Liver (tissue), 9 donors: ENCODE data around the gene CLEC17A. TPM values are rescaled to one million over a fixed set of nuclear protein-coding genes. Genes with fewer than 3 reads are reported as not detected.
A peak's percentile ranks its signal among the peaks of the same experiment; 100 is the strongest.

Experiments
- DNase-seq: peaks from one replicate; pipeline ENCODE4 v3.0.0-alpha.2; 2017; ENCODE audit warnings: low spot score
- H3K27ac ChIP-seq, 2 donors: one replicate each; pipeline ENCODE4 v1.7.0; 2013; ENCODE audit warnings: inconsistent platforms in 2 of 2, low read length in 2 of 2, control low read depth in 1 of 2, low read depth in 1 of 2, mild to moderate bottlenecking in 1 of 2
- H3K27me3 ChIP-seq, 4 donors: one replicate each; pipeline versions ENCODE4 v1.6.1 to v1.7.0; 2013; ENCODE audit warnings: low read length in 3 of 4, inconsistent platforms in 1 of 4, mild to moderate bottlenecking in 1 of 4, moderate library complexity in 1 of 4; ENCODE audit not compliant: control insufficient read depth in 4 of 4, insufficient read depth in 4 of 4
- H3K36me3 ChIP-seq, 4 donors: one replicate each; pipeline versions ENCODE4 v1.6.1 to v1.7.0; 2013; ENCODE audit warnings: low read length in 3 of 4, mild to moderate bottlenecking in 3 of 4, low read depth in 1 of 4, moderate library complexity in 1 of 4; ENCODE audit not compliant: control insufficient read depth in 4 of 4, insufficient read depth in 3 of 4
- H3K4me1 ChIP-seq, 4 donors: one replicate each; pipeline versions ENCODE4 v1.6.1 to v1.7.0; 2013; ENCODE audit warnings: low read length in 3 of 4, mild to moderate bottlenecking in 3 of 4, moderate library complexity in 1 of 4; ENCODE audit not compliant: control insufficient read depth in 4 of 4, insufficient read depth in 4 of 4
- H3K4me3 ChIP-seq, 3 donors: one replicate each; pipeline versions ENCODE4 v1.6.1 to v1.7.0; 2013; ENCODE audit warnings: low read length in 3 of 3, control low read depth in 1 of 3, low read depth in 1 of 3, mild to moderate bottlenecking in 1 of 3
- H3K9ac ChIP-seq, 2 donors: one replicate each; pipeline ENCODE4 v1.7.0; 2013; ENCODE audit warnings: low read length in 2 of 2, mild to moderate bottlenecking in 2 of 2, moderate library complexity in 2 of 2, control low read depth in 1 of 2, low read depth in 1 of 2
- H3K9me3 ChIP-seq, 4 donors: one replicate each; pipeline versions ENCODE4 v1.6.1 to v1.7.0; 2013; ENCODE audit warnings: low read length in 3 of 4; ENCODE audit not compliant: control insufficient read depth in 4 of 4
- CTCF ChIP-seq: fragments of 150-350 bp; IDR thresholded peaks from 2 replicates; pipeline ENCODE4 v1.5.1; 2017; ENCODE audit warnings: improper control_type of control experiment, low read depth, low read length; ENCODE audit not compliant: missing input control
- EGR1 ChIP-seq, 2 donors: IDR thresholded peaks; 2 replicates each; pipeline ENCODE4 v1.6.1; 2016 to 2018; ENCODE audit warnings: antibody characterized with exemption in 2 of 2, low read depth in 2 of 2
- FOXA1 ChIP-seq: IDR thresholded peaks from 2 replicates; pipeline ENCODE4 v1.6.1; 2016; ENCODE audit warnings: antibody characterized with exemption
- FOXA2 ChIP-seq: IDR thresholded peaks from 2 replicates; pipeline ENCODE4 v1.6.1; 2016; ENCODE audit warnings: antibody characterized with exemption
- GABPA ChIP-seq, 2 donors: IDR thresholded peaks in 1 of 2; conservative IDR thresholded peaks in 1 of 2; 2 replicates each; pipeline ENCODE4 v1.6.1; 2016; ENCODE audit warnings: antibody characterized with exemption in 2 of 2, mild to moderate bottlenecking in 1 of 2, moderate library complexity in 1 of 2
- HNF4A ChIP-seq, 2 donors: conservative IDR thresholded peaks; 2 replicates each; pipeline ENCODE4 v1.6.1; 2016; ENCODE audit warnings: antibody characterized with exemption in 2 of 2, mild to moderate bottlenecking in 2 of 2
- HNF4G ChIP-seq: IDR thresholded peaks from 2 replicates; pipeline ENCODE4 v1.6.1; 2016; ENCODE audit warnings: antibody characterized with exemption
- JUND ChIP-seq, 2 donors: IDR thresholded peaks; 2 replicates each; pipeline ENCODE4 v1.6.1; 2016; ENCODE audit warnings: antibody characterized with exemption in 2 of 2
- RAD21 ChIP-seq, 2 donors: IDR thresholded peaks; 2 replicates each; pipeline ENCODE4 v1.6.1; 2016; ENCODE audit warnings: antibody characterized with exemption in 2 of 2, mild to moderate bottlenecking in 2 of 2
- RXRA ChIP-seq, 2 donors: IDR thresholded peaks; 2 replicates each; pipeline ENCODE4 v1.6.1; 2017 to 2018; ENCODE audit warnings: antibody characterized with exemption in 2 of 2, mild to moderate bottlenecking in 1 of 2
- SP1 ChIP-seq: IDR thresholded peaks from 2 replicates; pipeline ENCODE4 v1.6.1; 2018; ENCODE audit warnings: antibody characterized with exemption, mild to moderate bottlenecking
- TAF1 ChIP-seq: conservative IDR thresholded peaks from 2 replicates; pipeline ENCODE4 v1.6.1; 2016; ENCODE audit warnings: antibody characterized with exemption, mild to moderate bottlenecking
- YY1 ChIP-seq: IDR thresholded peaks from 2 replicates; pipeline ENCODE4 v1.6.1; 2016; ENCODE audit warnings: antibody characterized with exemption, mild to moderate bottlenecking
- WGBS: extraction: QIAGEN DNeasy Blood & Tissue Kit; methylation state at CpG from one replicate; pipeline ENCODE4 v1.1.7; 2013; 5-methylcytosine and 5-hydroxymethylcytosine counted together
- polyA plus RNA-seq, 2 donors: library from polyadenylated mRNA; stranded (reverse) in 1 of 2; unstranded in 1 of 2; fragments of 200-250 nt in 1 of 2; fragments of >200 nt in 1 of 2; fragmentation: Nextera tagmentation in 1 of 2; extraction: Ambion mirVana in 1 of 2; gene quantifications; one replicate each; pipeline versions ENCODE4 v1.2.1 to v1.2.3, GENCODE V29; 2013 to 2015
- total RNA-seq, 2 donors: library from RNA; depleted of rRNA; stranded (reverse); fragments of >200 nt; gene quantifications; one replicate each; pipeline ENCODE4 v1.2.3, GENCODE V29; 2014
- TF ChIP-seq, protein P1 (sequence below): IDR thresholded peaks from 2 replicates; pipeline ENCODE4 v1.6.1; 2016; ENCODE audit warnings: antibody characterized with exemption, mild to moderate bottlenecking
- TF ChIP-seq, protein P2 (sequence below): IDR thresholded peaks from 2 replicates; pipeline ENCODE4 v1.6.1; 2016; ENCODE audit warnings: antibody characterized with exemption
- TF ChIP-seq, protein P3 (sequence below): IDR thresholded peaks from 2 replicates; pipeline ENCODE4 v1.6.1; 2016; ENCODE audit warnings: antibody characterized with exemption
- donor health status: healthy.
- donor health status: healthy.
- donor health status: healthy.
- donor health status: healthy.
- donor health status: healthy.

The CLEC17A gene
- total and polyA plus RNA-seq, 4 donors, result 0.22 to 0.28 TPM; not detected in 2

- no peak overlapping the region for H3K9ac ChIP-seq
- no peaks in the 10 kb centered on the region for H3K27me3 ChIP-seq
- TF ChIP-seq CTCF (peak; percentile 33), RAD21 (IDR thresholded peaks at IDR 0.05) (peak in 1 of 2 donors; percentile 50), HNF4A (conservative IDR thresholded peaks at IDR 0.05) (peak; percentile 72 to 78), FOXA2 (peak; percentile 80), JUND (IDR thresholded peaks at IDR 0.05) (no peak), TAF1 (no peak), HNF4G (no peak), GABPA (IDR thresholded peaks at IDR 0.05 in 1 of 2, conservative IDR thresholded peaks at IDR 0.05 in 1 of 2) (peak in 1 of 2 donors; percentile 37), EGR1 (IDR thresholded peaks at IDR 0.05; ENCODE audit: low read depth in 2 of 2) (no peak), SP1 (peak; percentile 68), YY1 (peak; percentile 41), RXRA (IDR thresholded peaks at IDR 0.05) (peak; percentile 93 to 95), FOXA1 (peak; percentile 63)
- TF ChIP-seq, protein P1, sequence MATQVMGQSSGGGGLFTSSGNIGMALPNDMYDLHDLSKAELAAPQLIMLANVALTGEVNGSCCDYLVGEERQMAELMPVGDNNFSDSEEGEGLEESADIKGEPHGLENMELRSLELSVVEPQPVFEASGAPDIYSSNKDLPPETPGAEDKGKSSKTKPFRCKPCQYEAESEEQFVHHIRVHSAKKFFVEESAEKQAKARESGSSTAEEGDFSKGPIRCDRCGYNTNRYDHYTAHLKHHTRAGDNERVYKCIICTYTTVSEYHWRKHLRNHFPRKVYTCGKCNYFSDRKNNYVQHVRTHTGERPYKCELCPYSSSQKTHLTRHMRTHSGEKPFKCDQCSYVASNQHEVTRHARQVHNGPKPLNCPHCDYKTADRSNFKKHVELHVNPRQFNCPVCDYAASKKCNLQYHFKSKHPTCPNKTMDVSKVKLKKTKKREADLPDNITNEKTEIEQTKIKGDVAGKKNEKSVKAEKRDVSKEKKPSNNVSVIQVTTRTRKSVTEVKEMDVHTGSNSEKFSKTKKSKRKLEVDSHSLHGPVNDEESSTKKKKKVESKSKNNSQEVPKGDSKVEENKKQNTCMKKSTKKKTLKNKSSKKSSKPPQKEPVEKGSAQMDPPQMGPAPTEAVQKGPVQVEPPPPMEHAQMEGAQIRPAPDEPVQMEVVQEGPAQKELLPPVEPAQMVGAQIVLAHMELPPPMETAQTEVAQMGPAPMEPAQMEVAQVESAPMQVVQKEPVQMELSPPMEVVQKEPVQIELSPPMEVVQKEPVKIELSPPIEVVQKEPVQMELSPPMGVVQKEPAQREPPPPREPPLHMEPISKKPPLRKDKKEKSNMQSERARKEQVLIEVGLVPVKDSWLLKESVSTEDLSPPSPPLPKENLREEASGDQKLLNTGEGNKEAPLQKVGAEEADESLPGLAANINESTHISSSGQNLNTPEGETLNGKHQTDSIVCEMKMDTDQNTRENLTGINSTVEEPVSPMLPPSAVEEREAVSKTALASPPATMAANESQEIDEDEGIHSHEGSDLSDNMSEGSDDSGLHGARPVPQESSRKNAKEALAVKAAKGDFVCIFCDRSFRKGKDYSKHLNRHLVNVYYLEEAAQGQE, result no peak
- TF ChIP-seq, protein P2, sequence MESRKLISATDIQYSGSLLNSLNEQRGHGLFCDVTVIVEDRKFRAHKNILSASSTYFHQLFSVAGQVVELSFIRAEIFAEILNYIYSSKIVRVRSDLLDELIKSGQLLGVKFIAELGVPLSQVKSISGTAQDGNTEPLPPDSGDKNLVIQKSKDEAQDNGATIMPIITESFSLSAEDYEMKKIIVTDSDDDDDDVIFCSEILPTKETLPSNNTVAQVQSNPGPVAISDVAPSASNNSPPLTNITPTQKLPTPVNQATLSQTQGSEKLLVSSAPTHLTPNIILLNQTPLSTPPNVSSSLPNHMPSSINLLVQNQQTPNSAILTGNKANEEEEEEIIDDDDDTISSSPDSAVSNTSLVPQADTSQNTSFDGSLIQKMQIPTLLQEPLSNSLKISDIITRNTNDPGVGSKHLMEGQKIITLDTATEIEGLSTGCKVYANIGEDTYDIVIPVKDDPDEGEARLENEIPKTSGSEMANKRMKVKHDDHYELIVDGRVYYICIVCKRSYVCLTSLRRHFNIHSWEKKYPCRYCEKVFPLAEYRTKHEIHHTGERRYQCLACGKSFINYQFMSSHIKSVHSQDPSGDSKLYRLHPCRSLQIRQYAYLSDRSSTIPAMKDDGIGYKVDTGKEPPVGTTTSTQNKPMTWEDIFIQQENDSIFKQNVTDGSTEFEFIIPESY, result no peak
- TF ChIP-seq, protein P3, sequence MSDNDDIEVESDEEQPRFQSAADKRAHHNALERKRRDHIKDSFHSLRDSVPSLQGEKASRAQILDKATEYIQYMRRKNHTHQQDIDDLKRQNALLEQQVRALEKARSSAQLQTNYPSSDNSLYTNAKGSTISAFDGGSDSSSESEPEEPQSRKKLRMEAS, result no peak
- no peak overlapping the region for H3K4me3 ChIP-seq
- peaks cover 0 to 3% (median 0%) of the 10 kb centered on the region in 4 donors for H3K36me3 ChIP-seq
- no peaks in the 10 kb centered on the region for H3K9me3 ChIP-seq
- peak overlapping the region; percentile 80 to 92 for H3K27ac ChIP-seq
- DNase-seq, result peak; percentile 50
- 23% methylated on average over 6 of the region's 6 CpGs for WGBS
- peaks cover 25 to 54% (median 42%) of the 10 kb centered on the region in 4 donors for H3K4me1 ChIP-seq
Measured at GRCh38 chr19:14554382-14554812, 28.5 kb upstream of the CLEC17A start.
